ENCODE results near the gene MAP2K6.

Gene MAP2K6

GRCh38 chr17:69427486-69428197 lies 13.1 kb downstream of the MAP2K6 start:
- no peak for DNase-seq (ENCODE audit: low read depth, low spot score)

DNA sequence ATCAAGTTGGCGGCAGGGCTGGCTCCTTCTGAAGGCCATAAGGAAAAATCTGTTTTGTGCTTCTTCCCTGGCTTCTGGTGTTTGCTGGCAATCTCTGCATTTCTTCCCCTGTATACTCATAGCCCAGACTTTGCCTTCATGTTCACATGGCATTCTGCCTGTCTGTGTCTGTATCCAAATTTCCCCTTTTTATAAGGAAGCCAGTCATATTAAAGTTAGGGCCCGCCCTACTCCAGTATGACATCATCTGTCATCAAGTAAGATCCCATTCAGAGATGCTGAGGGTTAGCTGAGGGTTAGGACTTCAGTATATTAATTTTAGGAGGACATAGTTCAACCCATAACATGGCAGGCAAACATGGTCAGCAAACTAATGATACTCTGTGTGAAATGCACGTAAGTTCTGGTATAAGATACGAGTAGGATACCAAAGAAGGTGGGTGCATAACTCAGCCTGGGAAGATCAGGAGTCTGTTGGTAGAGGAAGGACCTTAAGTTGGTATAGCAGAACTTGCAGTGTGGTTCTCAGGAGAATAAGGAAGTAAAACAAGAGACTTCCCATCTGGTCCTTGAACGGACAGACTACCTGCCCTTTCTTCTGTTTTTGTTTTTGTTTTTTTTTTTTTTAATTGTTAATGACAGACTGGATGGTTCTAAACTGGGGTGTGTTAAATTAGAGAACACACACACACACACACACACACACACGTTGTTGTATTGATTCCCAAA lies 13.9 kb downstream of the MAP2K6 start:
- no peak for DNase-seq (ENCODE audit: low read depth, low spot score)

DNA sequence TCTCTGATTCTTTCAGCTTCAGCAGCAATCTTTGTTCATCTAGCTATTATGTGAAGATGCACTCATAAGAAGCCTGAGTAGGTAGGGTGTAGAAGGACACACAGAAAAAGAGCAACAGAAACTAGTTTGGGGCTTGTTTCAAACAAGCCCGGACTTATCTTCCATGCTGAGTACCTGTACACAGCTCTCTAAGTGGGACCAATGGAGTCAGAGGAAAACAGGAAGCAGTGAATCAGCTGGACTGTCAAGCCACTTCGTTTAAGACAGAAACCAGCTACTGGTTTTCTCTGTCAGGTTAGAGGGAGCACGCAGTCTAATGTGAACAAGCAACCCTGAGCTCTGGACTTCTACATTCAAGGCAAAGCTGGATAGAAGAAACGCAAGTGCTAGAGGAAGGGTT lies 16.0 kb downstream of the MAP2K6 start:
- DNase-seq (ENCODE audit: low read depth, low spot score) = no peak

DNA sequence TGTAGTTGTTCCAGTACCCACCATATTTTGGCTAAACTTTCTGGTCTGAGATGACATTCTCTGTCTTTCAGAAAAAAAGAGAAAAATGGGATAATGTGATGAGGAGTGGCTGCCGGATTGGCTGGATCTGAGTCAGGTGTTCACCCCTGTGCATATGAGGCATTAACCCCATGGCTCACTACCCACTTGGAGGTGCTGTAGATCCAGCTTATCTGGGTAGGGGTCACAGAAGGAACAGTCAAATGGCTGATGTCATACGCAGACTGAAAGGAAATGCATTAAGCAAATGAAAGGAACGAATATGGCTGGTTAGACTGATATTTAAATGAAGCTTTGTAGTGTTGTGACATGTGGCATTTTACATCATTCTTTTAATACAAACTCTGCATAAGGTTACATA lies 17.3 kb downstream of the MAP2K6 start:
- DNase-seq (ENCODE audit: low read depth, low spot score) = no peak

DNA sequence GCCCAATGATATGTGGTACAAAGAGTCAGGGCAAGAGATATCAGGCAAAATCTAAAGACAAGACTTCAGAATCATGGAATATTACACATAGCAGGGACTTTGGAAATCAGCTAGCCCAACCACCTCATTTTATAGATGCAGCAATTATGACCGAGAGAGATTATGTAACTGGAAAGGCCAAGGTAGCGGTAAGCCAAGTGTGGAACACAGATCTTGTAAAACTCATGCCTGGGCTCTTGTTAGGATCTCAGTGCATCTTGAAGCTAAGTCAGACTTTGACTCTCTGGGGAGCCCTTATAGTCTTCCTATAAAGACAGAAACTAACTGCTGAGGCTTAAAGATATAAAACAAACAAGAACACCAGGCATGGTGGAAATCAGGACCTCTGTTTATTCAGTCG lies 18.6 kb downstream of the MAP2K6 start:
- no peak for DNase-seq (ENCODE audit: low read depth, low spot score)

DNA sequence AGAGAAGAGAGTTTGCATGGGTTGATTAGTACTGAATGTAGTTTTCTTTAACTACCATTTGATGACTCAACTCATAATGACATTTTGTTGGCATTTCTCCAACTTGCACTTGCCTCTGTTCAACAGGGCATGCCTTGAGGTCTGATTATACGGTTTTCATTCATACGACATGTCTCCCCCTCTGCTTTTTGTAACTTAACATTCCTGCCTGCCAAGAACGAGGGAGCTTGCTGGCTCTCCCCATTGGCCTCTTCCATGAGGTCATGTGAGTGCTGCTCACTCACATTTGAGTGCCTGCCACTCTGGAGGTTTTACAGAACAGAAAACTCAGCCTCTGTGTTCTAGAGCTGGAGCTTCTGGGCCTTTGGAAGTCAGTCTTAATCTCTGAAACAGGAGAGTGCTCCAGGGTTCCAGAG lies 19.7 kb downstream of the MAP2K6 start:
- no peak for DNase-seq (ENCODE audit: low read depth, low spot score)

- DNase-seq (ENCODE audit: low read depth, low spot score) = no peak
Measured at GRCh38 chr17:69435971-69436696, 21.6 kb downstream of the MAP2K6 start.

- DNase-seq (ENCODE audit: low read depth, low spot score) = no peak
Measured at GRCh38 chr17:69437475-69437874, 23.0 kb downstream of the MAP2K6 start.

- DNase-seq (ENCODE audit: low read depth, low spot score) = no peak
Measured at GRCh38 chr17:69438776-69439175, 24.3 kb downstream of the MAP2K6 start.

GRCh38 chr17:69441179-69441578 lies 26.7 kb downstream of the MAP2K6 start:
- DNase-seq (ENCODE audit: low read depth, low spot score) = no peak

DNA sequence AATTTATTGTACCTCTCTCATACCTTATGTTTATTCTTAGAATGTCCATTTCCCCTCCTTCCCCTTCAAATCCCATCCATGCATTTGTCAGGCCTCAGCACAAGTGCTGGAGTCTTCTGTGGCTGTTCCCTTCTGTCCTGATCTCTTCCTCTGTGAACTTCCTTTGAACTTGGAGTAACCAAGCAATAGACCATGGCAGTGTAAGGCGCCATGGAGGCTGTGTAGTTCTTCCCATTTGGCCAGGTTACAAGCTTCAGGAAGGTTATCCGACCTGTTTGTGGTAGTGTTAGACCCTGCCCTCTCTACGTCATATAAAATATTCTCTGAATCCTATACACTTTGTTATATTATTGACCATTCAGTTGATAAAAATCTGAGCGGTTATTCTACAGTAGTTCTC lies 28.6 kb downstream of the MAP2K6 start:
- no peak for DNase-seq (ENCODE audit: low read depth, low spot score)

DNA sequence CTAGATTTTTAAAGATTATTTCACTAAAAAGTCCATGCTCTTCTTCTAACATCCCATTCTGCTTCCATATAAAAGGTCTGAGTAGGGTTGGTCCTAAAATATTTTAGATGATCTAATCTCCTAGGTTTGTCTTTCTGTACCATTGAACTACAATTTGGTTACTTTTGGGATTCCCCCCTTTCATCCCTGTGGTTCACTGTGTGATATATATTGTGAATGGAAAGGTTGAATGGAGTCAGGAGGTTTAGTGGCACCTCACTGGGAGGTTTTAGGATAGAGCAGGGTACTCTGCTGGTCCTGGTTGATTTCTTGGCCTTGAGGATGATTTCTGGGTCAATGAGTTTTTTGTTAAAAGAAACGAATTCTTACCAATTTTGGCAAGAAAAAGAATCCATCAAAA lies 29.5 kb downstream of the MAP2K6 start:
- no peak for DNase-seq (ENCODE audit: low read depth, low spot score)

- no peak for DNase-seq (ENCODE audit: low read depth, low spot score)
Measured at GRCh38 chr17:69445132-69445531, 30.6 kb downstream of the MAP2K6 start.

DNA sequence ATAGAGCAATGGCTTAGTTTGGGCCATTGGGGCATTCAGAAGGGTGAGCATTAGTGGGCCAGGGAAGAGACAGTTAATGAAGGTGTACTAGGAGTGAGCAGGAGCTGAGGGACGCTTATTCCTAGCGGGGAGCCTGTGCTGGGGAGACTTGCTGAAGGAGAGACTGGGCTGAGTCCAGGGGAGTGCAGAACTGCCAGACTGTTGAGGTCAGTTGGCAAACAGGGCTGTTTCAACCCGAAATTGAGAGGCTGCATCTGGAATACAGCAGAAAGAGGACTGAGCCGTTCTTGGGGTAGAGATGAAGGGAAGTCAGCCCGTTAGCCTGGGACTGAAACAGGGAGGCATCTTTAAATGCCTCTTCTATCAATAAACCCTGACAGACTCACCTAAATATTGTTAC lies 33.2 kb downstream of the MAP2K6 start:
- no peak for DNase-seq (ENCODE audit: low read depth, low spot score)

- DNase-seq (ENCODE audit: low read depth, low spot score) = no peak
Measured at GRCh38 chr17:69448431-69449102, 34.1 kb downstream of the MAP2K6 start.

DNA sequence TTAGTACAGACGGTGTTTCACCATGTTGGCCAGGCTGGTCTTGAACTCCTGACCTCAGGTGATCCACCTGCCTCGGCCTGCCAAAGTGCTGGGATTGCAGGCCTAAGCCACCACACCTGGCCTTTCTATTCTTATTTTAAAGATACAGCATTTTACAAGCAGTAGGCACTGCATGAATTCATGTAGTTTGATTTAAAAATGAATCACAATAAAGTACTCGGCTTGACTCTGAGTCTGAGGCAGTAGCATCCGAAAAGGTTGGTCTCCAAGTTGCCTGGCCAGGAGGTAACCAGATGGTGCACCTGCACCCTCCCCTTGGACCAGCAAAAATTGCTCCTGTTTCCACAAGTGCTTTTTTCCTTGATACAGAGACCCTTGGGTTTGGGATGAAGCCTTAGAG lies 35.6 kb downstream of the MAP2K6 start:
- DNase-seq (ENCODE audit: low read depth, low spot score) = no peak

GRCh38 chr17:69450918-69451317 lies 36.4 kb downstream of the MAP2K6 start:
- DNase-seq (ENCODE audit: low read depth, low spot score) = no peak

DNA sequence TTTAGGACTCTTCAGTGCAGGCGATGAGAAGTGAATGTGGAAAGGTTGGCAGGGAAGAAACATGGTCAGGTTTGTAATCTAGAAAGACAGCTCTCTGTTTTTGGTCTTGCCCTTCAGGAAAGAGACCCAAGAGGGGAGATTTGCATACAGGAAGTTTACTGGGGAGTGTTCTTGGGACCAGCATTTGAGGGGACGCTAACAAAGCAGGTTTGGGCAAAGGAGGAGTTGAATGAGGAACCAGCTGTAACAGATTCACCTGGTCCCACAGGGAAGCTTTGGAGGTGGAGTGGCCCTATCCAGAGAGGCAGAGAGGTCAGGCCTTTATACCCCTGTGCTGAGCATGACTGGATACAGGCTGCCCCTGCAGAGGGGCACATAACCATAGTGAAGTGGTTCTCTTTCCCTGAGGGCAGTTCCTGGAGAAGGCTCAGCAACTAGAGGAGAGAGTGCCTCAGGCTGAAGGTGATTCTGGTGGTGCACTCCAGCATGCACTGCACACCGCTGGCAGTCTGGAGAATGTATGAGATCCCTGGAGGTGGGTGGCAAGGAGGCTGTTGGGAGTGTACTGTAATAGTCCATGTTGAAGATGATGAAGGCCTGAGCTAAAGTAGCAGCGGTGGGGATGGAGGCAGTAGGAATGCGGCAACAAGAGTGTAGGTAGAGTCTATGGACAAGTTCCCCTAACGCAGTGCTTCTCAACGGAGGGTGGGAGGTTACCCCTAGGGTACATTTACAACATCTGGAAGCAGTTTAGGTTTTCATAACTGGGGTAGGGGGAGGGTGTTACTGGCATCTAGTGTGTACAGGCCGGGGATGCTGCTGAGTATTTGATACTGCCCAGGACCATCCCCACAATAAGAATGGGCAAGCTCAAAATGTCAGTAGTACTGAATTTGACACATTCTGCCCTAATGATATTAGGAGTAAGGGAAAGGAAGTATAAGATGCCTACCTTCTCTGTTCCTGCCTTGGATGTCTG lies 37.2 kb downstream of the MAP2K6 start:
- no peak for DNase-seq (ENCODE audit: low read depth, low spot score)

- no peak for DNase-seq (ENCODE audit: low read depth, low spot score)
Measured at GRCh38 chr17:69452664-69453260, 38.3 kb downstream of the MAP2K6 start.

- no peak for DNase-seq (ENCODE audit: low read depth, low spot score)
Measured at GRCh38 chr17:69454051-69454450, 39.6 kb downstream of the MAP2K6 start.

DNA sequence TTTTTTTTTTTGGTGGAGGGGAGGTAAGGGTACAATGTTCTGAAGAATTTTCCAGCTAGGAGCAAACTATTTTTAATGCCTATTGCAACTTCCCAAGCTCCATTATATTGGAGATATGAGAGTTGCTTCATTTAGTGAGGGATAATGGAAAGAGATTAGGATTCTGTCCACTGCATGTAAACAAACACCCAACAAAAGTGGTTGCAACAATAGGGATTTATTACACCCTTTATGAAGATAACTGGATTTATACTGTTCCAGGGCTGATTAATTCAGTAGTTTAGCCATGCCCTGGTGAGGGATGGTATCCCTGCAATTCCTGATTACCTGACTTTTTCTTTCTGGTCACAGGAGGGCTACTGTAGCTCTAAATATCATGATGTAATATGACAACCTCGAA lies 40.5 kb downstream of the MAP2K6 start:
- DNase-seq (ENCODE audit: low read depth, low spot score) = no peak
